ENCODE results near the gene HEXIM2. TPM values are rescaled to one million over a fixed set of nuclear protein-coding genes. Genes with fewer than 3 reads are reported as not detected.

HEXIM2 gene
- polyA plus RNA-seq, 1 of the 3 experiments (the other 2 are of a cell fraction), result 9.3 TPM

DNA sequence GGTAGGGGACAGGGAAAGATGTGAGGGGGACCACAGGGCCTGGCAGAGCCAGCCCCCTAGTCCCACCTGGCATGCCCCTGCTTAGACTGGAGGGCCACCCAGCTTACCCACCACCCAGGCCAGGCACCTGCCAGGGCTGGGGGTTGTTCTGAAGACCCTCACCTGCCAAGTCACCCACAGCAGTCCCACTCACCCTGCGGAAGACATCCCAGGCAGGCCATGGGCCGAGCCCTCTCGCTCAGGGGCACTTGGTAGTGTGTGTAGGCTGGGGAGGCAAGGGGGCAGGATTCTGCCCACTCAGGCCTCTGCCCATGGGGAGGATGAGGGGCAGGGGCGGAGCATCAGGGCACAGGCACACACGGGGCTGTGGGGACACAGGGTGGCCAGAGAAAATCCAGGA lies 33.3 kb upstream of the HEXIM2 start (continued):
- TF ChIP-seq RCOR1 (IDR thresholded peaks at IDR 0.05; ENCODE audit: low read length) (no peak), FOXJ3 (CRISPR knock-in tag; IDR thresholded peaks at IDR 0.05) (no peak), CTCF (IDR thresholded peaks at IDR 0.05) (no peak), FOSL2 (IDR thresholded peaks at IDR 0.05; ENCODE audit: borderline replicate concordance, low read depth) (no peak), POLR2AphosphoS5 (IDR thresholded peaks at IDR 0.05; ENCODE audit: low read depth, low read length) (no peak)
- TF ChIP-seq, protein P1, sequence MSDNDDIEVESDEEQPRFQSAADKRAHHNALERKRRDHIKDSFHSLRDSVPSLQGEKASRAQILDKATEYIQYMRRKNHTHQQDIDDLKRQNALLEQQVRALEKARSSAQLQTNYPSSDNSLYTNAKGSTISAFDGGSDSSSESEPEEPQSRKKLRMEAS (IDR thresholded peaks at IDR 0.05; ENCODE audit: low read depth), result no peak
- TF ChIP-seq, protein P2, sequence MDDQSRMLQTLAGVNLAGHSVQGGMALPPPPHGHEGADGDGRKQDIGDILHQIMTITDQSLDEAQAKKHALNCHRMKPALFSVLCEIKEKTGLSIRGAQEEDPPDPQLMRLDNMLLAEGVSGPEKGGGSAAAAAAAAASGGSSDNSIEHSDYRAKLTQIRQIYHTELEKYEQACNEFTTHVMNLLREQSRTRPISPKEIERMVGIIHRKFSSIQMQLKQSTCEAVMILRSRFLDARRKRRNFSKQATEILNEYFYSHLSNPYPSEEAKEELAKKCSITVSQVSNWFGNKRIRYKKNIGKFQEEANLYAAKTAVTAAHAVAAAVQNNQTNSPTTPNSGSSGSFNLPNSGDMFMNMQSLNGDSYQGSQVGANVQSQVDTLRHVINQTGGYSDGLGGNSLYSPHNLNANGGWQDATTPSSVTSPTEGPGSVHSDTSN (IDR thresholded peaks at IDR 0.05), result no peak

- Histone ChIP-seq H3K4me2 (peak overlapping the region; percentile 70; the same call in 1 of the 2 replicates), H3K79me2 (ENCODE audit: insufficient read depth) (peaks cover 80% of the 10 kb centered on the region), H3K9me3 (no peaks in the 10 kb centered on the region), H3K4me3 (ENCODE audit: low read depth in 2 of 2, low read length in 1 of 2) (no peak overlapping the region), H2AFZ (ENCODE audit: low read depth) (no peak overlapping the region), H3K27ac (ENCODE audit: low read depth in 2 of 2, low read length in 1 of 2) (peak overlapping the region in 1 of 2 experiments; percentile 65; a peak in 1 of 4 replicates), H3F3A (replicated peaks; ENCODE audit: insufficient read depth) (peaks cover 26% of the 10 kb centered on the region), H3K9ac (no peak overlapping the region), H3K4me1 (ENCODE audit: control insufficient read depth in 1 of 2, insufficient read depth in 2 of 2, low read depth in 1 of 2, low read length in 1 of 2) (peaks cover 30 to 35% of the 10 kb centered on the region in 2 experiments; a peak in 3 of 4 replicates), H3K27me3 (ENCODE audit: insufficient read depth) (no peaks in the 10 kb centered on the region), H3K9me2 (no peaks in the 10 kb centered on the region), H4K20me1 (ENCODE audit: insufficient read depth) (no peaks in the 10 kb centered on the region), H3K36me3 (replicated peaks in 1 of 2; ENCODE audit: control insufficient read depth in 1 of 2, insufficient read depth in 2 of 2, low read length in 1 of 2) (peaks cover 0 to 7% of the 10 kb centered on the region in 2 experiments)
- no peak for DNase-seq
- ChIA-PET POLR2A (interaction anchor here (0.7 kb wide), 1 partner anchor 14 kb away, joined by 3 read pairs; no protein-coding TSS in a partner anchor), CTCF (interaction anchor here (1.0 to 10.8 kb wide), 6 partner anchors 11 to 209 kb away, joined by 3 to 194 read pairs (median 6); no protein-coding TSS in a partner anchor)
- TF ChIP-seq YY1 (IDR thresholded peaks at IDR 0.05; ENCODE audit: low read depth), result no peak
- WGBS (ENCODE audit: low lambda C conversion rate), result 96% methylated on average over 2 of the region's 2 CpGs
These were observed 32.7 kb upstream of the HEXIM2 start for GRCh38 chr17:45128989-45129388.

DNA sequence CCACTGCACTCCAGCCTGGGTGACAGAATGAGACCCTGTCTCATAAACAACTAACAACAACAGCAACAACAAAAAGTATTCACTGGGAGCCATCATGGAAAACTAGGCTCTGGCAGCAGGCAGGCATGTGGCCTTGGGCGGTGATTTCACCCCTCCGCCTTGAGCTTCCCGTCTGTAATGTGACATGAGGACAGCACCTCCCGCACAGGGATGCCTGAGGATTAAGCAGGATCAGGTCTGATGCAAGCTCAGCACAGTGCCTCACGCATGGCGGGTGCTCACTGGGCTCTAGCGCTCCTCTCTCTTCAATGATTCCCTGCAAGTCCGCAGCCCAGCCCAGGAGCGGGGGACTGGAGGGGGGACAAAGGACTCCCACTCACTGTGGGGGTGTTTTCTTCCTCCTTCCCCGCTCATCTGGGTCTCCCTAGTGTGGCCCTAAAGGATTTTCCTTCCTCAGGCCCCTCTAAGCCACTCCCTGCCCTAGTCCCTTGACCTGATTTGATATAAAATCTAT lies 32.2 kb upstream of the HEXIM2 start:
- Histone ChIP-seq H3K36me3 (replicated peaks in 1 of 2; ENCODE audit: control insufficient read depth in 1 of 2, insufficient read depth in 2 of 2, low read length in 1 of 2) (peaks cover 0 to 7% of the 10 kb centered on the region in 2 experiments), H3K9me2 (no peaks in the 10 kb centered on the region), H2AFZ (ENCODE audit: low read depth) (no peak overlapping the region), H3K4me3 (ENCODE audit: low read depth in 2 of 2, low read length in 1 of 2) (no peak overlapping the region), H3F3A (replicated peaks; ENCODE audit: insufficient read depth) (peaks cover 23% of the 10 kb centered on the region), H3K4me1 (ENCODE audit: control insufficient read depth in 1 of 2, insufficient read depth in 2 of 2, low read depth in 1 of 2, low read length in 1 of 2) (peaks cover 26 to 30% of the 10 kb centered on the region in 2 experiments; a peak in 3 of 4 replicates), H3K79me2 (ENCODE audit: insufficient read depth) (peaks cover 75% of the 10 kb centered on the region), H4K20me1 (ENCODE audit: insufficient read depth) (no peaks in the 10 kb centered on the region), H3K27ac (ENCODE audit: low read depth in 2 of 2, low read length in 1 of 2) (peak overlapping the region in 1 of 2 experiments; percentile 65; a peak in 1 of 4 replicates), H3K9me3 (no peaks in the 10 kb centered on the region), H3K27me3 (ENCODE audit: insufficient read depth) (no peaks in the 10 kb centered on the region), H3K9ac (no peak overlapping the region; the same call in 1 of the 2 replicates), H3K4me2 (peak overlapping the region; percentile 88; the same call in 1 of the 2 replicates)
- ChIA-PET POLR2A (interaction anchor here (0.7 kb wide), 1 partner anchor 14 kb away, joined by 3 read pairs; no protein-coding TSS in a partner anchor), CTCF (interaction anchor here (0.7 to 10.8 kb wide), 10 partner anchors 11 to 210 kb away, joined by 3 to 194 read pairs (median 5); no protein-coding TSS in a partner anchor)
- 80% methylated on average over 4 of the region's 10 CpGs for WGBS (ENCODE audit: low lambda C conversion rate)
- no peak for TF ChIP-seq SMC3 (IDR thresholded peaks at IDR 0.05; ENCODE audit: low read depth, low read length)
- TF ChIP-seq, protein P1 (IDR thresholded peaks at IDR 0.05; ENCODE audit: low read depth), result no peak
- TF ChIP-seq, protein P3, sequence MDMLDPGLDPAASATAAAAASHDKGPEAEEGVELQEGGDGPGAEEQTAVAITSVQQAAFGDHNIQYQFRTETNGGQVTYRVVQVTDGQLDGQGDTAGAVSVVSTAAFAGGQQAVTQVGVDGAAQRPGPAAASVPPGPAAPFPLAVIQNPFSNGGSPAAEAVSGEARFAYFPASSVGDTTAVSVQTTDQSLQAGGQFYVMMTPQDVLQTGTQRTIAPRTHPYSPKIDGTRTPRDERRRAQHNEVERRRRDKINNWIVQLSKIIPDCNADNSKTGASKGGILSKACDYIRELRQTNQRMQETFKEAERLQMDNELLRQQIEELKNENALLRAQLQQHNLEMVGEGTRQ (IDR thresholded peaks at IDR 0.05; ENCODE audit: borderline replicate concordance, low read depth, low read length), result no peak
- TF ChIP-seq RAD21 (IDR thresholded peaks at IDR 0.05; ENCODE audit: low read length), result no peak
- no peak for TF ChIP-seq CTCF (IDR thresholded peaks at IDR 0.05)
- no peak for TF ChIP-seq RCOR1 (IDR thresholded peaks at IDR 0.05; ENCODE audit: low read length)
- TF ChIP-seq NFIC (IDR thresholded peaks at IDR 0.05; ENCODE audit: borderline replicate concordance), result no peak
- DNase-seq, result no peak
